PFSK-1 (cell line): ENCODE measurements around the gene DPP6.

ENCODE experiments used
- FOXP2 ChIP-seq: optimal IDR thresholded peaks from 2 replicates; pipeline ENCODE3; 2011; ENCODE audit warnings: borderline replicate concordance, control low read depth, inconsistent platforms; ENCODE audit not compliant: insufficient read depth; ENCODE audit errors: extremely low read length, extremely low read depth
- POLR2AphosphoS5 ChIP-seq: IDR thresholded peaks from 2 replicates; pipeline ENCODE4 v1.6.1; 2012; ENCODE audit warnings: low read depth, mild to moderate bottlenecking, control low read depth, low read length, moderate library complexity
- SIN3A ChIP-seq: IDR thresholded peaks from 2 replicates; pipeline ENCODE4 v1.6.1; 2012; ENCODE audit warnings: mild to moderate bottlenecking, low read length, moderate library complexity, borderline replicate concordance; ENCODE audit not compliant: insufficient read depth
- TAF1 ChIP-seq: IDR thresholded peaks from 2 replicates; pipeline ENCODE4 v1.6.1; 2012; ENCODE audit warnings: low read length, control low read depth, borderline replicate concordance; ENCODE audit not compliant: insufficient read depth
- TF ChIP-seq, protein P1 (sequence below), 2 experiments: IDR thresholded peaks; 2 replicates each; pipeline versions ENCODE4 v1.6.1 to v1.8.0; 2011 to 2012; ENCODE audit warnings: low read depth in 2 of 2, low read length in 2 of 2, control low read depth in 1 of 2, inconsistent platforms in 1 of 2, mild to moderate bottlenecking in 1 of 2, moderate library complexity in 1 of 2; ENCODE audit not compliant: insufficient read depth in 1 of 2

The DPP6 gene

GRCh38 chr7:154853063-154853726 lies 801.0 kb downstream of the DPP6 start:
- TF ChIP-seq FOXP2 (no peak), TAF1 (no peak), POLR2AphosphoS5 (no peak), SIN3A (no peak)
- TF ChIP-seq, protein P1, sequence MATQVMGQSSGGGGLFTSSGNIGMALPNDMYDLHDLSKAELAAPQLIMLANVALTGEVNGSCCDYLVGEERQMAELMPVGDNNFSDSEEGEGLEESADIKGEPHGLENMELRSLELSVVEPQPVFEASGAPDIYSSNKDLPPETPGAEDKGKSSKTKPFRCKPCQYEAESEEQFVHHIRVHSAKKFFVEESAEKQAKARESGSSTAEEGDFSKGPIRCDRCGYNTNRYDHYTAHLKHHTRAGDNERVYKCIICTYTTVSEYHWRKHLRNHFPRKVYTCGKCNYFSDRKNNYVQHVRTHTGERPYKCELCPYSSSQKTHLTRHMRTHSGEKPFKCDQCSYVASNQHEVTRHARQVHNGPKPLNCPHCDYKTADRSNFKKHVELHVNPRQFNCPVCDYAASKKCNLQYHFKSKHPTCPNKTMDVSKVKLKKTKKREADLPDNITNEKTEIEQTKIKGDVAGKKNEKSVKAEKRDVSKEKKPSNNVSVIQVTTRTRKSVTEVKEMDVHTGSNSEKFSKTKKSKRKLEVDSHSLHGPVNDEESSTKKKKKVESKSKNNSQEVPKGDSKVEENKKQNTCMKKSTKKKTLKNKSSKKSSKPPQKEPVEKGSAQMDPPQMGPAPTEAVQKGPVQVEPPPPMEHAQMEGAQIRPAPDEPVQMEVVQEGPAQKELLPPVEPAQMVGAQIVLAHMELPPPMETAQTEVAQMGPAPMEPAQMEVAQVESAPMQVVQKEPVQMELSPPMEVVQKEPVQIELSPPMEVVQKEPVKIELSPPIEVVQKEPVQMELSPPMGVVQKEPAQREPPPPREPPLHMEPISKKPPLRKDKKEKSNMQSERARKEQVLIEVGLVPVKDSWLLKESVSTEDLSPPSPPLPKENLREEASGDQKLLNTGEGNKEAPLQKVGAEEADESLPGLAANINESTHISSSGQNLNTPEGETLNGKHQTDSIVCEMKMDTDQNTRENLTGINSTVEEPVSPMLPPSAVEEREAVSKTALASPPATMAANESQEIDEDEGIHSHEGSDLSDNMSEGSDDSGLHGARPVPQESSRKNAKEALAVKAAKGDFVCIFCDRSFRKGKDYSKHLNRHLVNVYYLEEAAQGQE (IDR thresholded peaks at IDR 0.05; ENCODE audit: insufficient read depth in 1 of 2, low read depth in 2 of 2, low read length in 2 of 2), result no peak

DNA sequence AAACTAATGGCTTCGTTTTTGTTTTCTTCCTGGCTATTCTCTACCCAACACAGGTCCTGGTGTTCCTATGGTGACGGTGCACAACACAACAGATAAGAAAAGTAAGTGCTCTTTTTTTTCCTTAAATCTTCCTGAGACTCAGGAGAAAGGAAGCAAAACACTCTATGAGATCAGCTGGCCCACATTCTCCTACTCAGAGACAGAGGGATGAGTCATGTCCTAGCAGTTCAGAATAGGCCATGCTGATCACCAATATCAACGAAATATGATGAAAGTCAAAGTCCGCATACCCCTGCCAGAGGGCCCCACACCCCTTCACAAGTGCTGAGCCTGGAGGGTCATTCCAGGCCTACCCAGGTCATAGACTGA lies 801.5 kb downstream of the DPP6 start:
- TF ChIP-seq FOXP2 (no peak), TAF1 (no peak)

DNA sequence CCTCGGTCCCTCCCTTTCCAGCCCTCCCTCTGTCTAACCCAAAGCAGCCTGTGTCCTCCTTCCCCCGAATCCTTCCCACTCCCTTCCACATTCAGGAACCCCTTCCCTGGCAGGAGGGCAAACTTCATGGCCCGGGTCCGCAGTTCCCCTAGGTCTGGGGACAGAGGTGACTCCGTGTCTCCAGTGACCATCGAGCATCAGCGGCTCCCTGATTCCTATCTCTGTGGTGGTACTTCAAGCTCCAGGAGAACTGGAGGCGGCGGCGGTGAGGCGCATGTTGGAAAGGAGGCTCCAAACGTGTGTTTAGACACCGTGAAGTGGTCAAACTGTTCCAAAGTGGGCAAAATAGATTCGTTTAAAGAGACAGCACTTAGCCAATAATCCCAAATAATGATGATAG lies 802.6 kb downstream of the DPP6 start:
- no peak for TF ChIP-seq TAF1
- TF ChIP-seq, protein P1 (IDR thresholded peaks at IDR 0.05; ENCODE audit: insufficient read depth in 1 of 2, low read depth in 2 of 2, low read length in 2 of 2), result no peak
- no peak for TF ChIP-seq SIN3A
- no peak for TF ChIP-seq FOXP2
- no peak for TF ChIP-seq POLR2AphosphoS5

DNA sequence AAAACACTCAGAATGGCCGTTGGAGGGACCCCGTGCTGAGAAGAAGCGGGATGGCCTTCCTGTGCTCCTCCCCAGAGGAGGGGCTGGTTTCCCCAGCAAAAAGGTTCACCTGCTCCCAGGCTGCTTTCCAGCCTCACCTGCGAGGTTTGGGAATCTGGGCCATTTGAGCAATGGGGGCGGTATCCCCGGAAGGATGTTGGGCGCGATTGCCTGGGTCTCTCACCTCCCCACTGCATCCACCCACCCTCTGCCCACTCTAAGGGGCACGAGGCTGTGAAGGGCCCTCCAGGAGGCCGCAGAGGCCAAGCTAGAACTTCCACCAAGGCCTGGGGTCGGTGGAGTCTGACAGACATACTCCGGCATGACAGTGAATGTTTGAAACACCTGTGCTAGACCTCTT lies 803.2 kb downstream of the DPP6 start:
- TF ChIP-seq TAF1, result no peak
- no peak for TF ChIP-seq SIN3A
- TF ChIP-seq POLR2AphosphoS5, result no peak
- TF ChIP-seq, protein P1 (IDR thresholded peaks at IDR 0.05; ENCODE audit: insufficient read depth in 1 of 2, low read depth in 2 of 2, low read length in 2 of 2), result no peak
- no peak for TF ChIP-seq FOXP2

- TF ChIP-seq, protein P1 (IDR thresholded peaks at IDR 0.05; ENCODE audit: insufficient read depth in 1 of 2, low read depth in 2 of 2, low read length in 2 of 2), result no peak
- TF ChIP-seq SIN3A, result no peak
- no peak for TF ChIP-seq FOXP2
- no peak for TF ChIP-seq TAF1
- no peak for TF ChIP-seq POLR2AphosphoS5
Observed at GRCh38 chr7:154856733-154857132, 804.5 kb downstream of the DPP6 start.
